HEK293 (cell line): ENCODE data around the gene DIS3L2.

Experiments
- CTCF ChIP-seq: fragments of 450-650 bp; formaldehyde crosslinking; IDR thresholded peaks from 2 replicates; pipeline ENCODE4 v1.5.1; 2016; ENCODE audit warnings: missing biosample characterization, missing genetic modification characterization
- EGR2 ChIP-seq: fragments of 450-650 bp; formaldehyde crosslinking; IDR thresholded peaks from 2 replicates; pipeline ENCODE4 v1.5.1; 2016; ENCODE audit warnings: low read depth, missing biosample characterization, missing genetic modification characterization
- KLF17 ChIP-seq: fragments of 450-650 bp; formaldehyde crosslinking; IDR thresholded peaks from 2 replicates; pipeline ENCODE4 v1.5.1; 2016; ENCODE audit warnings: missing biosample characterization, missing genetic modification characterization
- ZBTB8A ChIP-seq: fragments of 450-650 bp; formaldehyde crosslinking; IDR thresholded peaks from 2 replicates; pipeline ENCODE4 v1.5.1; 2016; ENCODE audit warnings: missing biosample characterization, missing genetic modification characterization
- ZEB2 ChIP-seq: fragments of 450-650 bp; formaldehyde crosslinking; IDR thresholded peaks from 2 replicates; pipeline ENCODE4 v1.5.1; 2016; ENCODE audit warnings: missing biosample characterization, missing genetic modification characterization
- ZNF140 ChIP-seq: fragments of 450-650 bp; formaldehyde crosslinking; IDR thresholded peaks from 2 replicates; pipeline ENCODE4 v1.5.1; 2016; ENCODE audit warnings: missing biosample characterization, missing genetic modification characterization
- ZNF169 ChIP-seq: fragments of 450-650 bp; formaldehyde crosslinking; IDR thresholded peaks from 2 replicates; pipeline ENCODE4 v1.5.1; 2016; ENCODE audit warnings: missing biosample characterization, missing genetic modification characterization
- ZNF350 ChIP-seq: fragments of 450-650 bp; formaldehyde crosslinking; IDR thresholded peaks from 2 replicates; pipeline ENCODE4 v1.5.0; 2017; ENCODE audit warnings: missing biosample characterization, mild to moderate bottlenecking, missing genetic modification characterization
- ZSCAN16 ChIP-seq: fragments of 450-650 bp; formaldehyde crosslinking; IDR thresholded peaks from 2 replicates; pipeline ENCODE4 v1.5.1; 2016; ENCODE audit warnings: missing biosample characterization, missing genetic modification characterization
- ZSCAN5A ChIP-seq: fragments of 450-650 bp; formaldehyde crosslinking; IDR thresholded peaks from 2 replicates; pipeline ENCODE4 v1.5.1; 2016; ENCODE audit warnings: missing biosample characterization, missing genetic modification characterization
- TF ChIP-seq, protein P1 (sequence below): fragments of 450-650 bp; formaldehyde crosslinking; IDR thresholded peaks from 2 replicates; pipeline ENCODE4 v1.5.1; 2016; ENCODE audit warnings: missing biosample characterization, missing genetic modification characterization

DNA sequence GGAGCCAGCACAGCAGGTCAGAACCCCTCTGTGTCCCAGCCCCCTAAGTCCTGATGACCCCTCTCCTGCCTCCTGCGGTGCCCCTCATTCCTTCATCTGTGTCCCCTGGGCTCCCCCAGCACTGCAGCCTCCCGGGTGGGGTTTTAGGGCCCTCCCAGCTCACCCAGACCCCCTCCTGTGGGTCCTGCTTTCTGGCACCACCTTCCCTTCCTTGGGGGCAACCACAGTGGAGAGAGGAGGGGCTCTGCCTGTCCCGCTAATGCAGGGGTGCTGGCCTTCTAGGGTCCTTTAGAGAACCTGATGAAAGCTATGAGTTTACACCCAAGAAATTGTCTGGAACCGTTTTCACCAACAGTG lies 374.3 kb downstream of the DIS3L2 start:
- no peak for TF ChIP-seq EGR2 (tag by site-specific recombination)
- TF ChIP-seq ZNF140 (tag by site-specific recombination), result no peak
- no peak for TF ChIP-seq ZNF350 (tag by site-specific recombination)
- no peak for TF ChIP-seq KLF17
- TF ChIP-seq ZSCAN5A (tag by site-specific recombination), result no peak
- no peak for TF ChIP-seq ZBTB8A (tag by site-specific recombination)
- no peak for TF ChIP-seq ZSCAN16 (tag by site-specific recombination)
- TF ChIP-seq ZNF169 (tag by site-specific recombination), result no peak
- no peak for TF ChIP-seq ZEB2 (tag by site-specific recombination)
- no peak for TF ChIP-seq CTCF (tag by site-specific recombination)
- TF ChIP-seq, protein P1, sequence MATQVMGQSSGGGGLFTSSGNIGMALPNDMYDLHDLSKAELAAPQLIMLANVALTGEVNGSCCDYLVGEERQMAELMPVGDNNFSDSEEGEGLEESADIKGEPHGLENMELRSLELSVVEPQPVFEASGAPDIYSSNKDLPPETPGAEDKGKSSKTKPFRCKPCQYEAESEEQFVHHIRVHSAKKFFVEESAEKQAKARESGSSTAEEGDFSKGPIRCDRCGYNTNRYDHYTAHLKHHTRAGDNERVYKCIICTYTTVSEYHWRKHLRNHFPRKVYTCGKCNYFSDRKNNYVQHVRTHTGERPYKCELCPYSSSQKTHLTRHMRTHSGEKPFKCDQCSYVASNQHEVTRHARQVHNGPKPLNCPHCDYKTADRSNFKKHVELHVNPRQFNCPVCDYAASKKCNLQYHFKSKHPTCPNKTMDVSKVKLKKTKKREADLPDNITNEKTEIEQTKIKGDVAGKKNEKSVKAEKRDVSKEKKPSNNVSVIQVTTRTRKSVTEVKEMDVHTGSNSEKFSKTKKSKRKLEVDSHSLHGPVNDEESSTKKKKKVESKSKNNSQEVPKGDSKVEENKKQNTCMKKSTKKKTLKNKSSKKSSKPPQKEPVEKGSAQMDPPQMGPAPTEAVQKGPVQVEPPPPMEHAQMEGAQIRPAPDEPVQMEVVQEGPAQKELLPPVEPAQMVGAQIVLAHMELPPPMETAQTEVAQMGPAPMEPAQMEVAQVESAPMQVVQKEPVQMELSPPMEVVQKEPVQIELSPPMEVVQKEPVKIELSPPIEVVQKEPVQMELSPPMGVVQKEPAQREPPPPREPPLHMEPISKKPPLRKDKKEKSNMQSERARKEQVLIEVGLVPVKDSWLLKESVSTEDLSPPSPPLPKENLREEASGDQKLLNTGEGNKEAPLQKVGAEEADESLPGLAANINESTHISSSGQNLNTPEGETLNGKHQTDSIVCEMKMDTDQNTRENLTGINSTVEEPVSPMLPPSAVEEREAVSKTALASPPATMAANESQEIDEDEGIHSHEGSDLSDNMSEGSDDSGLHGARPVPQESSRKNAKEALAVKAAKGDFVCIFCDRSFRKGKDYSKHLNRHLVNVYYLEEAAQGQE, result no peak
